ENCODE data around the gene SEMA3E.

- no peak for TF ChIP-seq CTCF (IDR thresholded peaks at IDR 0.05)
- TF ChIP-seq POLR2AphosphoS5 (IDR thresholded peaks at IDR 0.05), result no peak
- TF ChIP-seq POLR2A (IDR thresholded peaks at IDR 0.05), result no peak
These were observed 335.0 kb downstream of the SEMA3E start for GRCh38 chr7:83313931-83314330.
